SK-N-SH (cell line): Measurements from ENCODE around the gene ZDHHC11B.

ENCODE experiments used
- TAF1 ChIP-seq: IDR thresholded peaks from 2 replicates; pipeline ENCODE4 v1.6.1; 2012; ENCODE audit warnings: low read depth, mild to moderate bottlenecking, low read length, moderate library complexity, borderline replicate concordance
- TF ChIP-seq, protein P1 (sequence below): fragments of 200-600 bp; sonication (generic); IDR thresholded peaks from 2 replicates; pipeline ENCODE4 v1.6.1; 2017; ENCODE audit warnings: antibody characterized with exemption, mild to moderate bottlenecking, moderate library complexity

DNA sequence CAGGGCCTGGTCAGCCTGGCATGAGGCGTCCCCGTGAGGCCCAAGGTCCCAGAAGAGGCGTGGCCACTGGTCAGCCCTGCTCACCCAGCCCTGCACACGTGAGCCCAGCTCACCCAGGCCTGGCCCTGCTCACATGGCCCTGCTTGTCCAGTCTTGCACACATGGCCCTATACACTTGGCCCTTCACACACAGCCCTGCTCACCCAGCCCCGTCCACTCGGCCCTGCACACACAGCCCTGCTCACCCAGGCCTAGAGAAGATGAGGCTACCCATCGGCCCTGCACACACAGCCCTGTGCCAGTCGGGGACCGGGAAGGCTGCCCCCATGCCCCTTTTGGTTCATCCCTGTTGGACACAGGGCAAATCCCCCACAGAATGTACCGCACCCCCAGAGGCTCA is 28.4 kb downstream of the ZDHHC11B start:
- TF ChIP-seq, protein P1, sequence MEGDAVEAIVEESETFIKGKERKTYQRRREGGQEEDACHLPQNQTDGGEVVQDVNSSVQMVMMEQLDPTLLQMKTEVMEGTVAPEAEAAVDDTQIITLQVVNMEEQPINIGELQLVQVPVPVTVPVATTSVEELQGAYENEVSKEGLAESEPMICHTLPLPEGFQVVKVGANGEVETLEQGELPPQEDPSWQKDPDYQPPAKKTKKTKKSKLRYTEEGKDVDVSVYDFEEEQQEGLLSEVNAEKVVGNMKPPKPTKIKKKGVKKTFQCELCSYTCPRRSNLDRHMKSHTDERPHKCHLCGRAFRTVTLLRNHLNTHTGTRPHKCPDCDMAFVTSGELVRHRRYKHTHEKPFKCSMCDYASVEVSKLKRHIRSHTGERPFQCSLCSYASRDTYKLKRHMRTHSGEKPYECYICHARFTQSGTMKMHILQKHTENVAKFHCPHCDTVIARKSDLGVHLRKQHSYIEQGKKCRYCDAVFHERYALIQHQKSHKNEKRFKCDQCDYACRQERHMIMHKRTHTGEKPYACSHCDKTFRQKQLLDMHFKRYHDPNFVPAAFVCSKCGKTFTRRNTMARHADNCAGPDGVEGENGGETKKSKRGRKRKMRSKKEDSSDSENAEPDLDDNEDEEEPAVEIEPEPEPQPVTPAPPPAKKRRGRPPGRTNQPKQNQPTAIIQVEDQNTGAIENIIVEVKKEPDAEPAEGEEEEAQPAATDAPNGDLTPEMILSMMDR = no peak
- TF ChIP-seq TAF1 = no peak
